Measurements from ENCODE around the gene AOC2.

GRCh38 chr17:42833767-42834422, 10.5 kb upstream of the AOC2 start:
- TF ChIP-seq CTCF (IDR thresholded peaks at IDR 0.05; ENCODE audit: low read depth, low read length, poor library complexity, severe bottlenecking) = no peak
- no peak for TF ChIP-seq EZH2phosphoT487 (IDR thresholded peaks at IDR 0.05; ENCODE audit: borderline replicate concordance, low read length)

All from DOHH2 (cell line).